Smooth muscle cell (in vitro differentiated cells): ENCODE results near the gene FRZB. TPM values are rescaled to one million over a fixed set of nuclear protein-coding genes. Genes with fewer than 3 reads are reported as not detected.

Source experiments
- DNase-seq: peaks from one replicate; lab custom pipeline; 2025; ENCODE audit not compliant: unreplicated experiment; lab: John Stamatoyannopoulos, UW
- H2AFZ ChIP-seq: fragments of 200-600 bp; sonication (generic); 2 replicates; pipeline ENCODE4 v1.6.0; 2016; ENCODE audit warnings: antibody characterized with exemption, low read depth, mild to moderate bottlenecking
- H3F3A ChIP-seq: fragments of 200-600 bp; sonication (generic); 2 replicates; pipeline ENCODE4 v1.6.0; 2017; ENCODE audit warnings: antibody characterized with exemption, low read depth
- H3K27ac ChIP-seq: fragments of 200-600 bp; sonication (generic); 2 replicates; pipeline ENCODE4 v1.5.1; 2016; ENCODE audit warnings: low read depth, mild to moderate bottlenecking
- H3K27me3 ChIP-seq: fragments of 200-600 bp; sonication (generic); 2 replicates; pipeline ENCODE4 v1.6.1; 2016; ENCODE audit warnings: low read depth, mild to moderate bottlenecking
- H3K36me3 ChIP-seq: fragments of 200-600 bp; sonication (generic); 2 replicates; pipeline ENCODE4 v1.5.1; 2016; ENCODE audit warnings: low read depth
- H3K4me1 ChIP-seq: fragments of 200-600 bp; sonication (generic); 2 replicates; pipeline ENCODE4 v1.5.1; 2016; ENCODE audit warnings: low read depth
- H3K4me2 ChIP-seq: fragments of 200-600 bp; sonication (generic); 2 replicates; pipeline ENCODE4 v1.6.0; 2016; ENCODE audit warnings: mild to moderate bottlenecking
- H3K4me3 ChIP-seq: fragments of 200-600 bp; sonication (generic); 2 replicates; pipeline ENCODE4 v1.5.1; 2016; ENCODE audit warnings: mild to moderate bottlenecking
- H3K79me2 ChIP-seq: fragments of 200-600 bp; sonication (generic); 2 replicates; pipeline ENCODE4 v1.6.0; 2016; ENCODE audit warnings: low read depth, mild to moderate bottlenecking
- H3K9ac ChIP-seq: fragments of 200-600 bp; sonication (generic); 2 replicates; pipeline ENCODE4 v1.6.0; 2016; ENCODE audit warnings: low read depth
- H3K9me3 ChIP-seq: fragments of 200-600 bp; sonication (generic); replicated peaks from 2 replicates; pipeline ENCODE4 v1.5.1; 2016; ENCODE audit warnings: low read depth
- H4K20me1 ChIP-seq: fragments of 200-600 bp; sonication (generic); 2 replicates; pipeline ENCODE4 v1.6.0; 2016; ENCODE audit warnings: low read depth
- WGBS: methylation state at CpG from one replicate; pipeline ENCODE4 v1.1.7; 2016; ENCODE audit warnings: low lambda C conversion rate; 5-methylcytosine and 5-hydroxymethylcytosine counted together
- polyA plus RNA-seq: library from polyadenylated mRNA; unstranded; fragments of >200 nt; fragmentation: Nextera tagmentation; extraction: Ambion mirVana; gene quantifications from 2 replicates; pipeline ENCODE4 v1.2.1, GENCODE V29; 2016
- total RNA-seq: library from RNA; depleted of rRNA; stranded (reverse); fragments of >200 nt; gene quantifications from 2 replicates; pipeline ENCODE4 v1.2.3, GENCODE V29; 2014
- TF ChIP-seq, protein P1 (sequence below): fragments of 200-600 bp; sonication (generic); IDR thresholded peaks from 2 replicates; pipeline ENCODE4 v1.5.1; 2017; ENCODE audit warnings: borderline replicate concordance, mild to moderate bottlenecking, antibody characterized with exemption; ENCODE audit not compliant: insufficient read depth, poor library complexity, severe bottlenecking

Gene FRZB
- total and polyA plus RNA-seq, 2 experiments from 2014 or later, result 11.2 to 33.5 TPM

DNA sequence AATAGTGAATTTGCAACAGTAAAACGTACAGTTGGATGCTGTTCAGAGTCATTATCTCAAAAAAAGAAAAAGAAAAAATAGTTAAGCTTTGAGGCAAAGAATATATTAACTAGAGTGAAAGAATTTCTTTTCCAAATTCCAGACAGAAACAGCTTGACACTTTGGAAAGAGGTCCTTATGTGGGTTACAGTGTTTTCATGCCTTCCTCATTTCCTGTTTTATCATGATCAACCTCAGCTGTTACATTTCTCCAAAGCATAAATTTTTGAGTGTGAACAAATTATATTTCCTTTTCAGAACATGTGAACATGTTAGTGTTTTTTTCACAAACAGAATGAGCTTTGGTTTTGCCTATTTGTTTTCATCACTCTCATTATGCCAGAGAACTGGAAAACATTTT is 13.6 kb downstream of the FRZB start:
- H3K4me3 ChIP-seq, result no peak overlapping the region
- H3K27ac ChIP-seq, result peak overlapping the region; percentile 8
- peaks cover 15% of the 10 kb centered on the region for H3K4me1 ChIP-seq
- peak overlapping the region; percentile 45 for H2AFZ ChIP-seq
- WGBS, result 88% methylated on average over 1 of the region's 1 CpG
- no peaks in the 10 kb centered on the region for H3K27me3 ChIP-seq
- no peak overlapping the region for H3K9ac ChIP-seq
- no peaks in the 10 kb centered on the region for H3K9me3 ChIP-seq
- TF ChIP-seq, protein P1, sequence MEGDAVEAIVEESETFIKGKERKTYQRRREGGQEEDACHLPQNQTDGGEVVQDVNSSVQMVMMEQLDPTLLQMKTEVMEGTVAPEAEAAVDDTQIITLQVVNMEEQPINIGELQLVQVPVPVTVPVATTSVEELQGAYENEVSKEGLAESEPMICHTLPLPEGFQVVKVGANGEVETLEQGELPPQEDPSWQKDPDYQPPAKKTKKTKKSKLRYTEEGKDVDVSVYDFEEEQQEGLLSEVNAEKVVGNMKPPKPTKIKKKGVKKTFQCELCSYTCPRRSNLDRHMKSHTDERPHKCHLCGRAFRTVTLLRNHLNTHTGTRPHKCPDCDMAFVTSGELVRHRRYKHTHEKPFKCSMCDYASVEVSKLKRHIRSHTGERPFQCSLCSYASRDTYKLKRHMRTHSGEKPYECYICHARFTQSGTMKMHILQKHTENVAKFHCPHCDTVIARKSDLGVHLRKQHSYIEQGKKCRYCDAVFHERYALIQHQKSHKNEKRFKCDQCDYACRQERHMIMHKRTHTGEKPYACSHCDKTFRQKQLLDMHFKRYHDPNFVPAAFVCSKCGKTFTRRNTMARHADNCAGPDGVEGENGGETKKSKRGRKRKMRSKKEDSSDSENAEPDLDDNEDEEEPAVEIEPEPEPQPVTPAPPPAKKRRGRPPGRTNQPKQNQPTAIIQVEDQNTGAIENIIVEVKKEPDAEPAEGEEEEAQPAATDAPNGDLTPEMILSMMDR, result no peak
- no peaks in the 10 kb centered on the region for H3K36me3 ChIP-seq
- DNase-seq, result no peak
- no peaks in the 10 kb centered on the region for H3K79me2 ChIP-seq
- no peaks in the 10 kb centered on the region for H4K20me1 ChIP-seq
- peaks cover 7% of the 10 kb centered on the region for H3F3A ChIP-seq
- H3K4me2 ChIP-seq, result no peak overlapping the region

GRCh38 chr2:182852090-182852489 is 14.3 kb downstream of the FRZB start:
- DNase-seq, result no peak
- no peaks in the 10 kb centered on the region for H4K20me1 ChIP-seq
- WGBS, result 87% methylated on average over 1 of the region's 1 CpG

DNA sequence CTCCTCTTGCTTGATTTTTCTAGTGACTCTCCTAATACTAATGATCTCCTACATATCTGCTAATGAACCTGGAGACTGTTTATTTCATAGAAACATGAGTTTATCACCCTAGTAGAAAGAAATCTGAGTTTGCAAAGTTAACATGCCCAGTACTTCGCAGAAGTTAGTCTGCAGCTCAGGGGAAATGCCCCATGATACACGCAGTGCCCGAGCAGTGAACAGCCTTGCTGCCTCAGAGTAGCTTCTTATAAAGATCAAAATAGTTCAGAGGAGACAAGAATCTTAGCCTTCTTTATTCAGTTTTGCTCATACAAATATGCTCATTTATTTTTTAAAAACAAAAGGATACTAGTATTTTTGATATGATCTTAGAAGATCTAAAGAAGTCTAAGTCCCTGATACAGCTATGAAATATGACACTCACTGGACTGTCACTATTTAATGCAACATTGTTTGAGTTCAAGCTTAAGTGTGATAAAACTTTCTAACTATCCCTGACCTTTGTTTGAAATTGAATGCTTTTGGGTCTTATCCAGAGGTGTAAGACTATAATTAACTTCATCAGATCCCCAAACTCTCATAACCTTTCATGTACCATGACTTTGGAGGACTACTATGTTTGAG is 20.5 kb downstream of the FRZB start:
- H3K36me3 ChIP-seq, result no peaks in the 10 kb centered on the region
- H3K9ac ChIP-seq, result no peak overlapping the region
- peak overlapping the region; percentile 9 for H2AFZ ChIP-seq
- no peaks in the 10 kb centered on the region for H4K20me1 ChIP-seq
- 59% methylated on average over 3 of the region's 3 CpGs for WGBS
- no peaks in the 10 kb centered on the region for H3F3A ChIP-seq
- TF ChIP-seq, protein P1, result no peak
- H3K4me1 ChIP-seq, result peaks cover 5% of the 10 kb centered on the region
- no peak for DNase-seq
- H3K27me3 ChIP-seq, result no peaks in the 10 kb centered on the region
- no peaks in the 10 kb centered on the region for H3K79me2 ChIP-seq
- H3K4me2 ChIP-seq, result peak overlapping the region; percentile 33
- no peak overlapping the region for H3K4me3 ChIP-seq
- no peaks in the 10 kb centered on the region for H3K9me3 ChIP-seq
- H3K27ac ChIP-seq, result no peak overlapping the region

More at GRCh38 chr2:182852090-182852489, 14.3 kb downstream of the FRZB start:
- no peaks in the 10 kb centered on the region for H3K27me3 ChIP-seq
- no peak overlapping the region for H2AFZ ChIP-seq
- no peaks in the 10 kb centered on the region for H3K36me3 ChIP-seq
- H3F3A ChIP-seq, result peaks cover 7% of the 10 kb centered on the region
- no peak overlapping the region for H3K4me2 ChIP-seq
- no peak overlapping the region for H3K27ac ChIP-seq
- H3K4me1 ChIP-seq, result peaks cover 15% of the 10 kb centered on the region
- H3K9ac ChIP-seq, result no peak overlapping the region
- H3K9me3 ChIP-seq, result no peaks in the 10 kb centered on the region
- TF ChIP-seq, protein P1, result no peak
- H3K4me3 ChIP-seq, result no peak overlapping the region
- no peaks in the 10 kb centered on the region for H3K79me2 ChIP-seq

- Histone ChIP-seq H2AFZ (no peak overlapping the region), H3K27me3 (no peaks in the 10 kb centered on the region), H3F3A (no peaks in the 10 kb centered on the region), H3K79me2 (no peaks in the 10 kb centered on the region), H3K4me1 (peaks cover 20% of the 10 kb centered on the region), H3K9me3 (no peaks in the 10 kb centered on the region), H3K9ac (no peak overlapping the region), H3K4me2 (no peak overlapping the region), H3K27ac (no peak overlapping the region), H4K20me1 (no peaks in the 10 kb centered on the region), H3K36me3 (no peaks in the 10 kb centered on the region), H3K4me3 (no peak overlapping the region)
- DNase-seq, result no peak
- TF ChIP-seq, protein P1, result no peak
- 90% methylated on average over 3 of the region's 3 CpGs for WGBS
Observed at GRCh38 chr2:182836451-182836850, 30.0 kb downstream of the FRZB start.
